ENCODE results near the gene TBC1D21. TPM values are rescaled to one million over a fixed set of nuclear protein-coding genes. Genes with fewer than 3 reads are reported as not detected.
"Not testable (repeated sequence)": the region's sequence is repeated elsewhere in the genome, so short reads cannot be mapped to it uniquely, and the experiment has no call there.

The TBC1D21 gene
- total RNA-seq, 2 donors from 2014 or later = not detected

- H3K9me3 Mint-ChIP-seq = no peaks in the 10 kb centered on the region
- no peaks in the 10 kb centered on the region for H3K36me3 Mint-ChIP-seq
- ATAC-seq = no peak
- H3K27ac Mint-ChIP-seq = no peak overlapping the region
- no peak for DNase-seq (ENCODE audit: low spot score in 2 of 2)
Observed at GRCh38 chr15:73928971-73929627, 55.7 kb downstream of the TBC1D21 start.

DNA sequence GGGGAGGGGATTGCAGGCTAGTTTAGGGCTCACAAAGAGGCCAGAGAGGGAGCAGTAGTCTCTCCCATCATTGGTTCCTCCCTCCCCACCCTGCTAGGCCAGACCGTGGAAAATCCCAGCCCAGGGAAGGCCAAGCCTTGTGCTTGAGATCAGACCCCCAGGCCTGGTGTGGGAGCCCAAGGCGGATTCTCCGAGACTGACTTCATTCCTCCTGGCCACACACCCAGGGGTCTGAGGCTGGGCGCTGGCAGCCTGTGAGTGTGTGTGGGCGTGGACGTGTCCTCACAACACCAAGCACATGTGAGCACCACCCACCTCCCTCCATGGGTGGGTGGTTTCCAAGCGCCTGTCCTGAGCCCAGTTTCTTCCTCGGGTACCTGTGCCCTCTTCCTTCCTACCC, 57.0 kb downstream of the TBC1D21 start:
- DNase-seq (ENCODE audit: low spot score in 2 of 2) (no peak), ATAC-seq (no peak)
- no peaks in the 10 kb centered on the region for H3K36me3 Mint-ChIP-seq
- H3K9me3 Mint-ChIP-seq = no peaks in the 10 kb centered on the region
- H3K27ac Mint-ChIP-seq = no peak overlapping the region

- ATAC-seq (no peak), DNase-seq (ENCODE audit: low spot score in 2 of 2) (no peak)
- H3K27ac Mint-ChIP-seq = no peak overlapping the region
Observed at GRCh38 chr15:73930790-73931281, 57.5 kb downstream of the TBC1D21 start.

GRCh38 chr15:73931441-73931840, 58.1 kb downstream of the TBC1D21 start:
- Mint-ChIP-seq H3K27ac (peak overlapping the region in 1 of 2 donors; percentile 45), H3K36me3 (no peaks in the 10 kb centered on the region), H3K9me3 (no peaks in the 10 kb centered on the region)
- DNase-seq (ENCODE audit: low spot score in 2 of 2) = no peak
- no peak for ATAC-seq

More at GRCh38 chr15:73930790-73931281, 57.5 kb downstream of the TBC1D21 start:
- H3K9me3 Mint-ChIP-seq = no peaks in the 10 kb centered on the region
- no peaks in the 10 kb centered on the region for H3K36me3 Mint-ChIP-seq

DNA sequence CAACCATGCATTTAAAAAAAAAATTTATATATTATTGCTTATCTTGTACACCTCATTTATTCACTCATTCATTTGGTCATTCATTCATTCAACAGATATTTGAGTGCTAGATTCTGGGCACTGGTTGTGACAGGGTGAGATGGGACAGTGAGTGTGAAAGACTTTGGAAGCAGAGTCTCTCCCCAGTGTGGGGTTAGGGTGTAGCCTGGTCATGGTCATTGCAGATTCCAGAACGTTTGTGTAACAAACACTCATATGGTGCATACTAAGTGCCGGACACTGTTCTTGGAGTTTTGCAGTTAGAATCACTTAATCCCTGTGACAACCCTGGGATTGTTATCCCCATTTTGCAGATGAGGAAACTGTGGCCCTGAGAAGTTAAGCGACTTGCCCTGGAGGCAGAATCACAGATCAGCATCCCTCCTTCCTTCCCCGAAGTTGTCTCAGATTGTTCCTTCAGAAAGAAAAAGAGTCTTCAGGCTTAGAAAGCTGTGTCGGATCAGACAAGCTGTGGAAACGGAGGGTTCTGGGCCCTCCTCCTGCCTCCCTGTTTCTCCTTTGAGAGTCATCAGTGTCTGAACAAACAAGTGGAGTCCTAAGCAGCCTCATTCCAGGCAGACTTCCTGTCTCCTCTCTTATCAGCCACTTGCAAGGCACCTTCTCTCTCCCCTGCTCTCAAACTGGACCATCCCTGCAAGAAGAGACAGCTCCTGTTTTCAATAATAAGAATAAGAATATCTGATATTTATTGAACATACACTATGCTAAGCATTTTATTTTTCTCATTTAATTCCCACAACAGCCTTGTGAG, 59.2 kb downstream of the TBC1D21 start:
- DNase-seq (ENCODE audit: low spot score in 2 of 2) (no peak), ATAC-seq (no peak)
- H3K27ac Mint-ChIP-seq = no peak overlapping the region
- H3K36me3 Mint-ChIP-seq = no peaks in the 10 kb centered on the region
- no peaks in the 10 kb centered on the region for H3K9me3 Mint-ChIP-seq

DNA sequence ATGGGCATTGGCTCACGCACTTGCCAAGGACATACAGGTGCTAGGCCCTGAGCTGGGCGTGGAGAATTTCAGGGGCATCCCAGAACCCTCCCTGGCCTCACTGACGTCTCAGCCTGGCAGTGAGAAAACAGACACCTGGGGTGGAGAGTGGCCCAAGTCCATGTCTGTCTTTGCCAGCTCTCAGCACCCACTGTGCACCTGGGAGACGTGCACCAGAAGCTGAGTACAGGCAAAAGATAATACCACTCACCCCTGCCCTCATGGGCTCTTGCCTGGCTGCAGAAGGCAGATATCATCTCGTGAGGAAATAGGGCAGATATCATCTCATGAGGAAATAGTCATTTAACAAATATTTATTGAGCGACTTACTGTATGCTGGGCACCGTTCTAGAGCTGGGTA, 60.9 kb downstream of the TBC1D21 start:
- Mint-ChIP-seq H3K36me3 (no peaks in the 10 kb centered on the region), H3K27ac (no peak overlapping the region), H3K9me3 (no peaks in the 10 kb centered on the region)
- ATAC-seq (no peak), DNase-seq (ENCODE audit: low spot score in 2 of 2) (no peak)

GRCh38 chr15:73935547-73935946, 62.2 kb downstream of the TBC1D21 start:
- no peak for ATAC-seq
- no peaks in the 10 kb centered on the region for H3K9me3 Mint-ChIP-seq
- H3K27ac Mint-ChIP-seq = no peak overlapping the region
- DNase-seq (ENCODE audit: low spot score in 2 of 2) = no peak
- no peaks in the 10 kb centered on the region for H3K36me3 Mint-ChIP-seq

DNA sequence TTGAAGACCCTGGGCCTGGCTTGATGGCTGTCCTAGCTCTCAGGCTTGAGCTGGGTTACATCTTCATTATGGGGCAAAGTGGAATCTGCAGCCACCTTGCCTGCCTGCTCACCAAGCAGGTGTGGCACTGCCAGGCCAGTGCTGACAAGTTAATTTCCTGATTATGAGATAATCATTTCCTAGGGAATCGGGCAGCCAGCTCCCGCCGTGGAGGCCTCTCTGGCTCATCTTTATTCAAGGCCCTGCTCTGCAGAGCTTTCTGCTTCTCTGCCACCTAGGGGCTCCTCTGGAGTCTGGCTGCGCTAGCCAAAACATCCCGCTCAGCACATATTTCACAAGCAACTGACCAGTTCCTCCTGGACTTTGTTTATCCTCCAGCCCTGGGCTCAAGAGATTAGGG, 62.8 kb downstream of the TBC1D21 start:
- DNase-seq (ENCODE audit: low spot score in 2 of 2) (no peak), ATAC-seq (no peak)
- Mint-ChIP-seq H3K36me3 (no peaks in the 10 kb centered on the region), H3K9me3 (no peaks in the 10 kb centered on the region), H3K27ac (no peak overlapping the region)

DNA sequence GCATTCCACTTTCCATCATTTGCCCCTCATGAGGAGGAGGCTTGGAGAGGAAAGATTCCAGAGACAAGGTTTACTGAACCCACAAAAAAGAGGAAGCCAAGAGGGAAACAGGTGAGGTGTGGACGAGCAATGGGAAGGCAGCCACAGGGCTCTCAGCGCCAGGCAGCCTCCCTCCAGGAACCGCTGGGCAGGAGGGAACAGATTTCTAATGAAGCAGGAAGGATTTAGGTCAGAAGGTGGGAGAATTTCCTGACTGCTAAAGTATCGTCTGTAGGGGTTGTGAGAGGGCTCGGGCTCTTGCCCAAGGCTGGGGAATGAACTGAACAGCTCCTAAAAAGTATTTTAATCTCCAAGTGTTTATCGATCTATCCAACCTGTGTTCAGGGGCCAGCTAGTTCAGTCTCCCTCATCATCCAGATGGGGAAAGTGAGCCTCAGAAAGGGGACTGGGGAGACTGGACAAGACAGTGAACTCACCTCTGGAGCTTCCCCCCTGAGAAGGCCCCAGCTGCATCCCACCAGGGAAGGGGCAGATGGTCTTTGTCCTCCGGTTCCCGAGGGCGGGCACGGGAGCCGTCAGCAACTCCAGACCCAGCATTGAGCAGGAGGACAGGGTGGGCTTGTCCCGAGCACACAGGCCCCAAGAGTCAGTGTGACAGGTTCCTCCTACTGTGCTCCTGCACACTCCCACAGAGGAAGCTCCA, 63.4 kb downstream of the TBC1D21 start:
- Mint-ChIP-seq H3K36me3 (no peaks in the 10 kb centered on the region), H3K27ac (no peak overlapping the region), H3K9me3 (no peaks in the 10 kb centered on the region)
- no peak for ATAC-seq
- DNase-seq (ENCODE audit: low spot score in 2 of 2) = no peak

DNA sequence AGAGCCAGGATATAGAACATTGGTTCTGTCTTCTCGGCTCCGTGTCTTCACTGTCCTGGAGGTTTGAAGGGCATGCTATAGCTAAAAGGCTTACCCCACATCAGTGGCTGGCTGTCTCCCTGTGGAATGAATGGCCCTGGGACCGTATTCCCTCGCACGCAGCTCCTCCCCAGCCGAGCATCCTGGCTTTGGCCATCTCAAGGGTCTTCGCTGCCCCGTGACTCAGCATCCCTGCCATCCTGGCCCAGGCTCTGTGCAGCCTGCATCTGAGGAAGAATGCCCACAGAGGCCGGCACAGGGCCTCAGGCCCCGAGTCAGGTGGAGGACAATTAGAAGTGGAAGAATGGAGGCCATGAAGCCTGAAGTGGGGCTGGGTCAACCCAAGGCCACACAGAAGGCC, 63.9 kb downstream of the TBC1D21 start:
- H3K36me3 Mint-ChIP-seq = no peaks in the 10 kb centered on the region
- DNase-seq (ENCODE audit: low spot score in 2 of 2) (no peak), ATAC-seq (no peak)
- no peaks in the 10 kb centered on the region for H3K9me3 Mint-ChIP-seq
- no peak overlapping the region for H3K27ac Mint-ChIP-seq

- H3K27ac Mint-ChIP-seq = no peak overlapping the region
- ATAC-seq (no peak), DNase-seq (ENCODE audit: low spot score in 2 of 2) (no peak)
- no peaks in the 10 kb centered on the region for H3K9me3 Mint-ChIP-seq
- no peaks in the 10 kb centered on the region for H3K36me3 Mint-ChIP-seq
Observed at GRCh38 chr15:73937726-73938125, 64.4 kb downstream of the TBC1D21 start.

DNA sequence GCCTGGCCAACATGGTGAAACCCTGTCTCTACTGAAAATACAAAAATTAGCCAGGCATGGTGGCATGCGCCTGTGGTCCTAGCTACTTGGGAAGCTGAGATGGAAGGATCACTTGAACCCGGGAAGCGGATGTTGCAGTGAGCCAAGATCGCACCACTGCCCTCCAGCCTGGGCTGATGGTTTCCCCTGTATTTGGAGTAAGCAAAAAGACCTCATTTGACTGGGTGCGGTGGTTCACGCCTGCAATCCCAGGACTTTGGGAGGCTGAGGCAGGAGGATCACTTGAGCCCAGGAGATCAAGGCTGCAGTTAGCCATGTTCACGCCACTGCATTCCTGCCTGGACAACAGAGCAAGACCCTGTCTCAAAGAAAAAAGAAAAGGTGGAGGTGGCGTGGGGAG, 65.2 kb downstream of the TBC1D21 start:
- not testable (repeated sequence) for H3K36me3 Mint-ChIP-seq; ATAC-seq; DNase-seq (ENCODE audit: low spot score in 2 of 2); H3K9me3 Mint-ChIP-seq; H3K27ac Mint-ChIP-seq

Other genes with a start within 250 kb of the TBC1D21 start
- gene NPTN, start 240.2 kb upstream of the TBC1D21 start, total RNA-seq = 10 to 100 TPM; 37.2 to 38.4 TPM
- gene CD276, start 189.2 kb upstream of the TBC1D21 start, total RNA-seq = 1 to 10 TPM in 1 of 2 donors, under 1 TPM in 1; 0.73 to 2.5 TPM
- not detected for gene INSYN1, start 120.2 kb upstream of the TBC1D21 start, total RNA-seq
- under 1 TPM; 0.27 to 0.78 TPM for gene LOXL1, start 52.9 kb downstream of the TBC1D21 start, total RNA-seq
- gene STOML1, start 118.7 kb downstream of the TBC1D21 start, total RNA-seq = 1 to 10 TPM; 5.9 to 7.2 TPM
- gene PML, start 121.2 kb downstream of the TBC1D21 start, total RNA-seq = 10 to 100 TPM; 76.3 to 91.7 TPM
- 1 to 10 TPM in 1 of 2 donors, not detected in 1; 1.1 TPM for gene GOLGA6A, start 209.0 kb downstream of the TBC1D21 start, total RNA-seq